CD4-positive, alpha-beta T cell treated with Interleukin-15 for 1 hour (primary cell): ENCODE measurements around the gene NCOR1.
A peak's percentile ranks its signal among the peaks of the same experiment; 100 is the strongest.

Source experiments
- DNase-seq: peaks from one replicate; pipeline ENCODE4 v3.0.0-alpha.2; 2020

The NCOR1 gene

GRCh38 chr17:16025202-16025601 is 190.1 kb downstream of the NCOR1 start:
- DNase-seq: no peak

DNA sequence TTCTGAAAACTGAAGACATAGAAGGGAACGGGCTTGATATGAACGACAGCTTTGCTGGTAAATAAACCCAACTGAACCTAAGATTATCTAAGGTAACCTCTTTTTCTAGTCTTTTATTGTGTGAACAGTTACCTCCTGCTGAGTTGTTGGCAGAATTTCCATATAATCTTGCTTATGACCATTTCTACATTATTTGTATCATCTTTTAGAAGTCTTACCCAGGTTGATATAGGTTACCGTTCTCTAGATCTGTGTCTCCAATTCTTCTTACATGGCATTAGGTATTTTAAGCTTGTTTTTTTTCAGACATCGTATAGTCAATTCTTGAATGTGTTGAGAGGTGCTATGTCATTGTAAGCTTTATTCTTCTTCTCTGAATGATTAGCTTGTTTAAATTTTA is 191.5 kb downstream of the NCOR1 start:
- no peak for DNase-seq

- DNase-seq: no peak
Measured at GRCh38 chr17:16019347-16019746, 196.0 kb downstream of the NCOR1 start.

DNA sequence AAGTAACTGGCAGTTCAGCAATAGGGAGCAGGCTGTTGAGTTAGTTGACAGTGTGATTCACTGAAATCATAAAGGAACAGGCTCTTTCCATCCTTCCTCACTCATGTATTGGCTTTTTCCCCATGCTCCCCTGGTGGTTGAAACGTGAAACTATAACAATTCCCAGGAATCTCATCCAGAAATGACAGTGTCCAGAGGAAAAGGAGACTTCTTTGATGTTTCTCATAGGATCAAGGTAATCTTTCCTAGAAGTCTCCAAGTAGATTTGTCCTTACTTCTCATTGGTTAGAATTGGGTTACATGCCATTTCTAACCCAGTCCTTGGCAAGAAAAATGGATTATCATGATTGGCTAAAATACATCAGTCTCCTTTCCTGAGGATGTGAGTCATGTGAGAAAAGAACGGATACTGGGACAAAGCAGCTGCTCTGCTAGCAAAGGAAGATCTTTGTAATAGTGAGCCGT is 201.4 kb downstream of the NCOR1 start:
- no peak for DNase-seq

DNA sequence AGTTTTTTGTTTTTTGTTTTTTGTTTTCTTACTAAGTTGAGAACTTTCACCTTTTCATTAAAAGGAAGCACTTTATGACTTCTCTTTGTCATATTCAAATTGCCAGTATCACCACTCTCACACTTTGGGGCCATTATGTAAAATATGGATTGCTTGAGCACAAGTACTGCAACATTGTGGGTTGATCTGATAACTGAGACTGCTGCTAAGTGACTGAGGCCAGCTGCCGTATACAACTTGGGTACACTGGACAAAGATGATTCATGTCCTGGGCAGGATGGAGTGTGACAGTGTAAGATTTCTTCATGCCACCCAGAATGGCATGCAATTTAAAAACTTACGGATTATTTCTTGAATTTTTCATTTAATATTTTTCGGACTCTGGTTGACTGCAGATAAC is 207.9 kb downstream of the NCOR1 start:
- no peak for DNase-seq

DNA sequence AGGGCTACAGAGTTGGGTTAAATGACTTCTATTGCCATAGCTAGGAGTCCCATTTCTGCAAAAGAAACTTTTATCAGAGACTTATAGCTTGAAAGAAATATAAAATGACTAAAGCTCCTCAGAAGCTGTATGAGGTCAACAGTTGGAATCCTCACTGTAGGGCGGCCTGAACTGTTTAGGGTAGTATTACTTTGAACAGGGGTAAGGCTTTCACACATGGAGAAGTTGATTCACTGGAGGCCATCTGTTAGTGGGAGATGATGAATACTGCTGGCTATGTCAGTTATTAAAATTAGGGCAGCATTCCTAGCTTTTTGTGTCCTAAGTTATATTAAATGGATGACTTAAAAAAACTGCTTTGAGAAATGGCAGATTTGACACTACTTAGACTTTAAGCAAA is 209.7 kb downstream of the NCOR1 start:
- no peak for DNase-seq

DNA sequence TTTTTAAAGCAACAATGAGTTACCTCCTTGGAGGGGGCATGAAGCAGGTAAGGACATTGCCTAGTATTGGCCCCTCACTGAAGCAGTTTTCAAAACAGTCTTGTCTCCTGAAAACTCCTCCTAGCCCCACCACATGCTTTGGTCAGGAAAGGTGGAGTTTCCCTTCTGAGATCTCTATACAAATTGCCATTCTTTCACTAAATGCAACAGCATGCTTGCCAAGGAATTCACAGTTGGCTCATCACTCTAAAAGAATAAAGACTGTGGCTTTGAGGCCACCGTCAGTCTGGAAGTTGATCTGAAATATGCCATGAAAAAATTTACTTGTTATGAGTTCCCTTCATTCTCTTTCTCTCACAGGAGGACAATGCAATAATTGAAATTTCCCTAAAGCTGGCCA is 211.5 kb downstream of the NCOR1 start:
- no peak for DNase-seq

DNA sequence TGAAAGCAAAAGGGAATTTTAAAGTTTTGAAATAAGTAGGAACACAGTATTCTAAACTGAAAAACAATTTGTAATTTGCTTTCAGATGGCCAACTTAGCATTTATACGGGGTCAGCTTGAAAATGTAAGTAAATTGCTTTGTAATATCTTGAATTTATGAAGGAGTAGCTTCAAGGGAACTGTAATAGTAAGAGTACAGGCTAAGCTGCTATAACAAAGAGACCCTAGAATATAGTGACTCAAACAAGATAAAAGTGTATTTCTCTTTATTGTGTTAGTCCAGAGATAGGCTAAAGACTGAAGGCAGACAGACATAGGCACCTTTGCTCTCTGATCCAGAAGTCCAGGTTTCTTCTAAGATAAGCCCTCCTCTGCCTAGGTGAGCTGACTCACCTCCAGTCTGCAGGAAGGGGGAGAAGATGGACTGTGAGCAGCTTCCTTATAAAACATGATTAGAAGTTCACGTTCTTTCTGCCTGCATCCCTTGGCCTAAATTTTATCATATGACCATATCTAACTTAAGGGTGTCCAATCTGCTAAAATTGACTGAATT is 212.6 kb downstream of the NCOR1 start:
- no peak for DNase-seq

DNA sequence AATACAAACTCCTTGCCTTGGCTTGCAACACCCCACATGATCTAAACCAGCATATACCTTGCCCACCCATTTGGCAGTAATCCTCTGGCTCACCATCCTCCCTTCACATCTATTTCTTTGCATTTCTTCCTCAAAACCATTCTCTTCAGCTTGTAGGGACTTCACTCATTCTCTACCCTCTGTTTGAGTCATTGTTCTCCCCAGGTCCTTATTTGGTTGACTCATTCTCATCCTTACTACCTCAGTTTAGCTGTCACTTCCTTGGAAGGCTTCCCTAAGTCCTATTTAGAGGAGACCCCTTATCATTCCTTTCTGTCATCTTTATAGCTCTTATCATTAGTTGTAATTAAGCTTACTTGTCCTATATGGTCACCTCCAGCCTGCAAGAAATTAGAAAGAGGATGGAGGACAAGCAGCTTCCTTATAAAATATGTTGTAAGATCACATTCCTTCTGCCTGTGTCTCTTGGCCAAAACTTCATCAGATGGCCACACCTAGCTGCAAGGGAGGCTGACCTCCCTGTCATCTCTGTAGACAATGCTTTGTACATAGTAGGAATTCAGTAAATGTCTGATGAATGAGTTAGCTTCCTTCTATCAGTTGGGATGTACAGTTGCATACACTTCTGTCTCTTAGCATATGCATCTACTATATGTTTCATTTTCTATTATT is 214.0 kb downstream of the NCOR1 start:
- no peak for DNase-seq

- no peak for DNase-seq
Measured at GRCh38 chr17:15999974-16000827, 215.1 kb downstream of the NCOR1 start.

DNA sequence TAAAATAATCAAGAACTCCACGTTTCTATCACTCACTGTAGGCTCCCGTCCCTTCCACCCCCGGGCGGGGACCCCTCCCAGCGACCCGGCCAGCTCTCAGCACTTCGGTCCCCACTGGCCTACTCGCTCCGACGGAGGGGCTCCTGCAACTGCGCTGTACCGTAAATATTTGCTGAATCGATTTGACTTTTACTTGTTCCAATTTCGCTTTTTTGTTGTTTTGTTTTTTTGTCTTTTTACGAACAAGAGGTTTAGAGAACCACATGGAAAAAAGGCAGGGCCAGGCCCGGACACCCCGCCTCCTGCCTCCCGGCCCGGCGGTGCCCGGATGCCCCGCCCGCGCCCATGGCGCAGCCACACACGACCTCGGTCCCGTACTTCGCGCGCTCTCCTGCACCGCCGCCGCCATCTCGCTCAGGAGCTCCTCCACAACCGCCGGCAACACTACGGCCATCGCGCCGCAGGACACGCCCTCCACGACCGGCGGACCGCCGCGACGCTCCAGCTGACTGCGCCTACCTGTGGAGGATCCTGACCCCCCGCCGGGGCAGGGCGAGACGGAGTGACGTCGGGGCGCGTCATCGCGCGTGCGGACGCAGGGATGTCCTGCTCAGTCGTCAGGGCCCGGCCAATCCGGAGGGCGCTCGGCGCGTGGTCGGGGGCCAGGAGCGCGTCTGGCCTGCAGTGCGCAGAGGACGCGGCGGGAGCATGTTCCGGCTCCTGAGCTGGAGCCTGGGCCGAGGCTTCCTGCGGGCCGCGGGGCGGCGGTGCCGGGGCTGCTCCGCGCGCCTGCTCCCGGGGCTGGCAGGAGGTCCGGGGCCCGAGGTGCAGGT is 216.0 kb downstream of the NCOR1 start, which contains the start of the genes TTC19 and ZSWIM7:
Gene TTC19, plus strand, starts transcription at position 684 of the 833 bp plus-strand sequence. Its CDS starts 25 bp downstream, at position 709.
Gene ZSWIM7, minus strand, starts transcription at position 564 of the 833 bp plus-strand sequence. Its CDS starts 110 bp downstream, at position 454.
- DNase-seq: peak; percentile 93

- no peak for DNase-seq
Measured at GRCh38 chr17:15998031-15998562, 217.2 kb downstream of the NCOR1 start.

- DNase-seq: no peak
Measured at GRCh38 chr17:15996322-15996721, 219.0 kb downstream of the NCOR1 start.

DNA sequence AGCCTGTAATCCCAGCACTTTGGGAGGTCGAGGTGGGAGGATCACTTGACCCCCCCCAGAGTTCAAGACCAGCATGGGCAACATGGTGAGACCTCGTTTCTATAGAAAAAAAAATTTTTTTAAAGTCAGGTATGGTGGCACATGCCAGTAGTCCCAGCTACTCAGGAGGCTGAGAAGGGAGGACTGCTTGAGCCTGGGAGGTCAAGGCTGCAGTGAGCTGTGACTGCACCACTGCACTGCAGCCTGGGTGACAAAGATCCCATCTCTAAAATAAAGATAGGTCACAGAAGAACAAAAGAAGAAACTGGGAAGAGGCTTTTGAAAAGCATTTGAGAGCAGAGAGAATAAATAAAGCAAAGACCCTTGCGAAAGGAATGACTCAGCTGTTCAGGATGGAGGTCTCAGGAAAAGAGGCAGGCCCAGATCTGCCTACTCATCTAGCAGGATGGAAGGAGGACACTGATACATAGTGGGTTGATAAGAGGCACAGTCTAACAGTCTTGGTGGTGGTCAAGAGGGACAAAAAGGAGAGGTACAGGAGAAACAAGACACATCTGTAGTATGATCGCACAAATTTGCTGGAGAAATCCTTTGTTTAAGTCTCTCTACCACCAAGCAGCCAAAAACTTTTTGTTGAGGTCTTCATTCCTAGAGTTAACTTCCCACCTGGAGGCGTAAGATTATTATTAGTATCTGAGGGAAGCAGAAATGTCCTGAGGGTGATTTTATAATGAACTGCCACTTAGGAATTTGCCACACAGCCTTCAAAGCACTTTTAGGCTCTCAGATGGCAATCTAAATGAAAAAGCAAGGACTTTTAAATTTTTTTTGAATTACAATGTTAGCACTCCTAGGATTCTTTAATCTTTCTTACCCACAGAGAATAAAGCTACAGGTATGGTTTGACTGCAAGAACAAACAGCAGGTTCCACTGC is 233.4 kb downstream of the NCOR1 start:
- DNase-seq: no peak

GRCh38 chr17:15981208-15981607 is 234.1 kb downstream of the NCOR1 start:
- no peak for DNase-seq
